ENCODE data around the gene KIF26A.

The KIF26A gene

GRCh38 chr14:104112609-104113571 lies 25.5 kb upstream of the KIF26A start:
- no peak for TF ChIP-seq CTCF (IDR thresholded peaks at IDR 0.05; ENCODE audit: extremely low read depth, missing control alignments)
- no peak for DNase-seq (ENCODE audit: low spot score)

- TF ChIP-seq CTCF (IDR thresholded peaks at IDR 0.05; ENCODE audit: extremely low read depth, missing control alignments): no peak
- DNase-seq (ENCODE audit: low spot score): no peak
Observed at GRCh38 chr14:104113631-104114420, 24.6 kb upstream of the KIF26A start.

- no peak for DNase-seq (ENCODE audit: low spot score)
- no peak for TF ChIP-seq CTCF (IDR thresholded peaks at IDR 0.05; ENCODE audit: extremely low read depth, missing control alignments)
Observed at GRCh38 chr14:104114421-104115130, 23.8 kb upstream of the KIF26A start.

GRCh38 chr14:104115131-104115600 lies 23.2 kb upstream of the KIF26A start:
- no peak for DNase-seq (ENCODE audit: low spot score)
- TF ChIP-seq CTCF (IDR thresholded peaks at IDR 0.05; ENCODE audit: extremely low read depth, missing control alignments): no peak

- DNase-seq (ENCODE audit: low spot score): no peak
- TF ChIP-seq CTCF (IDR thresholded peaks at IDR 0.05; ENCODE audit: extremely low read depth, missing control alignments): no peak
Observed at GRCh38 chr14:104115691-104116287, 22.6 kb upstream of the KIF26A start.

- TF ChIP-seq CTCF (IDR thresholded peaks at IDR 0.05; ENCODE audit: extremely low read depth, missing control alignments): no peak
- no peak for DNase-seq (ENCODE audit: low spot score)
Observed at GRCh38 chr14:104116288-104116755, 22.1 kb upstream of the KIF26A start.
